DMS153 treated with DMSO at 0.1 percent for 48 hours (cell line): ENCODE results near the gene SLC6A18.
A peak's percentile ranks its signal among the peaks of the same experiment; 100 is the strongest.
"Not testable (repeated sequence)": the region's sequence is repeated elsewhere in the genome, so short reads cannot be mapped to it uniquely, and the experiment has no call there.

Source experiments
- DNase-seq: peaks from one replicate; lab custom pipeline; 2025; ENCODE audit not compliant: unreplicated experiment; lab: John Stamatoyannopoulos, UW

The SLC6A18 gene

DNA sequence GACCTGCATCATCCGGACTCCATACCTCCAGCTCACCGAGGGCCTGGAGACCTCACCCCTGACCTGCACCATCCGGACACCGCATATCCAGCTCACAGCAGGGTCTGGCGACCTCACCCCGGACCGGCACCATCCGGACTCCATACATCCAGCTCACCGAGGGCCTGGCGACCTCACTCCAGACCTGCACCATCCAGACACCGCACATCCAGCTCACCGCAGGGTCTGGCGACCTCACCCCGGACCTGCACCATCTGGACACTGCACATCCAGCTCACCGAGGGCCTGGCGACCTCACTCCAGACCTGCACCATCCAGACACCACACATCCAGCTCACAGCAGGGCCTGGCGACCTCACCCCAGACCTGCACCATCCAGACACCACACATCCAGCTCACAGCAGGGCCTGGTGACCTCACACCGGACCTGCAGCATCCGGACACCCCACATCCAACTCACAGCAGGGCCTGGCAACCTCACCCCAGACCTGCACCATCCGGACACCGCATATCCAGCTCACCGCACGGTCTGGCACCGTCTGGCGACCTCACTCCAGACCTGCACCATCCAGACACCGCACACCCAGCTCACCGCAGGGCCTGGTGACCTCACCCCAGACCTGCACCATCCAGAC, 59.3 kb downstream of the SLC6A18 start:
- DNase-seq = not testable (repeated sequence)

DNA sequence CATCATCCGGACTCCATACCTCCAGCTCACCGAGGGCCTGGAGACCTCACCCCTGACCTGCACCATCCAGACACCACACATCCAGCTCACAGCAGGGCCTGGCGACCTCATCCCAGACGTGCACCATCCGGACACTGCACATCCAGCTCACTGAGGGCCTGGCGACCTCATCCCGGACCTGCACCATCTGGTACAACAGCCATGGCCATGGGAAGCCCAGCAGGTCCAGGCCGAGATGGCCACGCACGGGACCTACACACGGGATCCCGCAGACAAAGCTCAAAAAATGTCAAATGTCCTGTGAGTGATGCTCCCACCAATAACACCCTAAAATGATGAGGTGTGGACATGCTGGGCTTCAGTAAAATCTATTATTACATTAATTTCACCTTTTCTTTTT, 60.0 kb downstream of the SLC6A18 start:
- DNase-seq = no peak

DNA sequence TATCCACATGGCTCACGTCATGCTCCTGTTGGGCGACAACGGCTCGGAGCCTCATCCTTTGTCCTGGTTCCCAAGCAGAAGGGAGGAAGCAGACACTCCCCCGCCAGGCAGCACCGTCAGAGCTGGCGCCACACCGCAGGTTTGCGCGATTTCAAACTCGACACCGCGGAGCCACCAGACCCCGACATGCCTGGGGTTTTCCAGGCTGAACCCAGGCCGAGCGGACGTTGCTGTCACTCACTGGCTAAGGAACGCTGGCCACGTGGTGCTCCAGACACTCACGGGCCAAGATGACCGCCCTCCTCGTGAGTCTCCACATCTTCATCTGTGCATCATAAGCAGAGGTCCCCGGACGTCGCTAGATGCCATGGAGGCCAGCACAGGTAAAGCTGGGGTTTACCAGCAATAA, 60.7 kb downstream of the SLC6A18 start:
- DNase-seq = no peak

DNA sequence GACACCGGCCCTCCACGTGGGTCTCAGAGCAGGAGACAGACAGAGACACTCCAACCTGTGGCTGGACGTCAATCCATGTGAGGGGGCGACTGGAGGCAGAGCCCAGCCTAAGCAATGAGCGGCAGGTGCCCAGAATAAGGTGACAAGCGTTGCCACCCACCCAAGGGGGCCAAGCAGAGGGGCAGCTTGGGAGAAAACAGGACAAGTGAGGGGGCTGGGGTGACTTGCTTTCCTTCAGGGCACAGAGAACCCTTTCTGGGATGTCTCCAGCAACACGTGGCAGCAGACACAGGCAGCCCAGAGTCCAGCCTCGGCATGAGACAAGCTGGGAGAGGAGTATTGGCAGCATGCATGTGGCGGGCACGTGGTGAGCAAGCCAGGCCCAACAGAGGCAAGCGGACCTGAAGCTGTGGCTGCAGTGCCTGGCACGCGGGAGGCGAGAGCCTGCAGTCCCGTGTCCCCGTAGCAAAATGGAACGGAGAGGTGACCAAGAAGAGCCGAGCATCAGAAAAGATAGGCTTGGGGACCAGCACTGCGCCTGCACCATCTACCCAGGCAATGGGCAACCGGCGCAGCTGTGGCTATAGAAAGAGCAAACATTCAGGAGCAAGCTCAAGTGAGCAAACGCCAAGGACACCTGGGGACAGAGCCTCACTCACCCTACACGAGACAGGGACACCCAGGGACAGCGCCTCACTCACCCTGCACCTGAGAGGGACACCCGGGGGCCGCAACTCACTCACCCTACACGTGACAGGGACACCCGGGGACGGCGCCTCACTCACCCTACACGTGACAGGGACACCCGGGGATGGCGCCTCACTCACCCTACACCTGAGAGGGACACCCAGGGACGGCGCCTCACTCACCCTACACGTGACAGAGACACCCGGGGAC, 63.5 kb downstream of the SLC6A18 start:
- DNase-seq = no peak

DNA sequence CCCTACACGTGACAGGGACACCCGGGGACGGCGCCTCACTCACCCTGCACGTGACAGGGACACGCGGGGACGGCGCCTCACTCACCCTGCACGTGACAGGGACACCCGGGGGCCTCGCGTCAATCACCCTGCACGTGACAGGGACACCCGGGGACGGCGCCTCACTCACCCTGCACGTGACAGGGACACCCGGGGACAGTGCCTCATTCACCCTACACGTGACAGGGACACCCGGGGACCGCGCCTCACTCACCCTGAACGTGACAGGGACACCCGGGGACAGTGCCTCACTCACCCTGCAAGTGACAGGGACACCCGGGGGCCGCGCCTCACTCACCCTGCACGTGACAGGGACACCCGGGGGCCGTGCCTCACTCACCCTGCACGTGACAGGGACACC, 64.4 kb downstream of the SLC6A18 start:
- not testable (repeated sequence) for DNase-seq

DNA sequence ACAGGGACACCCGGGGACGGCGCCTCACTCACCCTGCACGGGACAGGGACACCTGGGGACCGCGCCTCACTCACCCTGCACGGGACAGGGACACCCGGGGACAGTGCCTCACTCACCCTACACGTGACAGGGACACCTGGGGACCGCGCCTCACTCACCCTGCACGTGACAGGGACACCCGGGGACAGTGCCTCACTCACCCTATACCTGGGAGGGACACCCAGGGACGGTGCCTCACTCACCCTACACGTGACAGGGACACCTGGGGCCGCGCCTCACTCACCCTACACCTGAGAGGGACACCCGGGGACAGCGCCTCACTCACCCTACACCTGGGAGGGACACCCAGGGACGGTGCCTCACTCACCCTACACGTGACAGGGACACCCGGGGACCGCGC, 65.8 kb downstream of the SLC6A18 start:
- not testable (repeated sequence) for DNase-seq

DNA sequence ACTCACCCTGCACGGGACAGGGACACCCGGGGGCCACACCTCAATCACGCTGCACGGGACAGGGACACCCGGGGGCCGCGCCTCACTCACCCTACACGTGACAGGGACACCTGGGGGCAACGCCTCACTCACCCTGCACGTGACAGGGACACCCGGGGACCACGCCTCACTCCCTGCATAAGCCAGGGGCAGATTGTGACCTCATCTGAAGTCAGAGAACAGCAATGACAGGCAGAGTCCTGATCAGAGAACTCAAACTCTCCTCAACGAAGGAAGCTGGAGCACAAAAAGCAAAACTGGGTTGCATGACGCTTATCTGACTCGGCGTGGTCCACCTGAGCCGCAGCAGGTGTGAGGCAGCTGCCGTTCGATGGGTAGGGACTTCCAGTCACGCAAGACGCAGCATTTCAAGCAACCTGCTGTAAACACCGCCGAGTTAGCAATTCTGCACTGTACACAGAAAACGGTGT, 66.5 kb downstream of the SLC6A18 start:
- peak; percentile 24 for DNase-seq

DNA sequence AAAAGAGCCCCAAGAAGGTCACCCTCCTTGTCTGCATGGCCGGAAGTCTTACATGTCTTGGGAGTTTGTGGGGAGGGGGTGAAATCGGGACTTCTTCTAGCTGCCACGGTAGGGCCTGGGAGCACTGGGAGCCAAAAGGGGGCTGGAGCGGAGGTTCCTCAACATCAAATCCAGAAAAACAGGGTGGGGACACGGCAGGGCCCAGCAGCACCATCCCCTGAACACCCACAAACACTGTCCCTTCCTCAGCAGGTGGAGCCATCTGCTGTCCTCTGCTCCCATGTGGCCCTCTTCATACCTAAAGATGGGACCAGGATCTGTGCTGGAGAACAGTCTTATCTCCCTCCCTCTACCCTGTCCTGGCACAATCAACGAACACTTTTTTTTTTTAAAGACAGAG, 67.0 kb downstream of the SLC6A18 start:
- no peak for DNase-seq

DNA sequence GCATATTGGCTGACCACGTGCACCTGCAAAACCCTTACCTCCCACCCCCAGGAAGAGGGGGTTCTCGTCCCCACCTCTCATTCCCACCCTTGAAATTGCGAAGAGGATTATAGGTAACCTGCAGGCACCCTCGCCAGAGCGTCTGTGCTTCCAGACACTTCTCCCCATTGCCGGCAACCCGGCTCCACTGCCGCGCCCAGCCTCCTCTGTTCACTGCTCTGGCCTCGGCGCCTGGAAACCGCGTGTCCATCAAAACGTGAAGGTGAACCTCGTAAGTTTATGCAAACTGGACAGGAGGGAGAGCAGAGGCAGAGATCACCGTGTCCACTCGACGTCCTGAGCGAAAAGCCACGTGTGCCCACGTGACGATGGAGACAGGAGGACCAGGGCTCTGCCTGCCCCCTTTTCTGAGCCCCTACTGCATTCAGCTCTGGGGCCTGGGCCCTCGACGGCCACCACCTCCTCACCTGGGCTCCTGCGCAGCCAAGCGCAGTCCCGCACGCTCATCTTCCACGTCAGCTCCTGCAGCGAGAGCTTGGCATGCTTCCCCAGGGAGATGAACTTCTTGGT, 67.8 kb downstream of the SLC6A18 start:
- no peak for DNase-seq

DNA sequence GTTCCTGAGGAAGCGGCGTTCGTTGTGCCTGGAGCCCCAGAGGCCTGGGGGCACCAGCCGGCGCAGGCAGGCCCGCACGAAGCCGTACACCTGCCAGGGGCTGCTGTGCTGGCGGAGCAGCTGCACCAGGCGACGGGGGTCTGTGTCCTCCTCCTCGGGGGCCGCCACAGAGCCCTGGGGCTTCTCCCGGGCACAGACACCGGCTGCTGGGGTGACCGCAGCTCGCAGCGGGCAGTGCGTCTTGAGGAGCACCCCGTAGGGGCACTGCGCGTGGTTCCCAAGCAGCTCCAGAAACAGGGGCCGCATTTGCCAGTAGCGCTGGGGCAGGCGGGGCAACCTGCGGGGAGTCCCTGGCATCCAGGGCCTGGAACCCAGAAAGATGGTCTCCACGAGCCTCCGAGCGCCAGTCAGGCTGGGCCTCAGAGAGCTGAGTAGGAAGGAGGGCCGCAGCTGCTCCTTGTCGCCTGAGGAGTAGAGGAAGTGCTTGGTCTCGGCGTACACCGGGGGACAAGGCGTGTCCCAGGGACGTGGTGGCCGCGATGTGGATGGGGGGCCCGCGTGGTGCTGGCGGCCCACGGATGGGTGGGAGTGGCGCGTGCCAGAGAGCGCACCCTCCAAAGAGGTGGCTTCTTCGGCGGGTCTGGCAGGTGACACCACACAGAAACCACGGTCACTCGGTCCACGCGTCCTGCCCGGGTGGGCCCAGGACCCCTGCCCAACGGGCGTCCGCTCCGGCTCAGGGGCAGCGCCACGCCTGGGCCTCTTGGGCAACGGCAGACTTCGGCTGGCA, 68.4 kb downstream of the SLC6A18 start:
- DNase-seq = no peak

DNA sequence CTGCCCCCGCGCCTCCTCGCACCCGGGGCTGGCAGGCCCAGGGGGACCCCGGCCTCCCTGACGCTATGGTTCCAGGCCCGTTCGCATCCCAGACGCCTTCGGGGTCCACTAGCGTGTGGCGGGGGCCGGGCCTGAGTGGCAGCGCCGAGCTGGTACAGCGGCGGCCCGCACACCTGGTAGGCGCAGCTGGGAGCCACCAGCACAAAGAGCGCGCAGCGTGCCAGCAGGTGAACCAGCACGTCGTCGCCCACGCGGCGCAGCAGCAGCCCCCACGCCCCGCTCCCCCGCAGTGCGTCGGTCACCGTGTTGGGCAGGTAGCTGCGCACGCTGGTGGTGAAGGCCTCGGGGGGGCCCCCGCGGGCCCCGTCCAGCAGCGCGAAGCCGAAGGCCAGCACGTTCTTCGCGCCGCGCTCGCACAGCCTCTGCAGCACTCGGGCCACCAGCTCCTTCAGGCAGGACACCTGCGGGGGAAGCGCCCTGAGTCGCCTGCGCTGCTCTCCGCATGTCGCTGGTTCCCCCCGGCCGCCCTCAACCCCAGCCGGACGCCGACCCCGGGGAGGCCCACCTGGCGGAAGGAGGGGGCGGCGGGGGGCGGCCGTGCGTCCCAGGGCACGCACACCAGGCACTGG, 69.1 kb downstream of the SLC6A18 start:
- no peak for DNase-seq

DNA sequence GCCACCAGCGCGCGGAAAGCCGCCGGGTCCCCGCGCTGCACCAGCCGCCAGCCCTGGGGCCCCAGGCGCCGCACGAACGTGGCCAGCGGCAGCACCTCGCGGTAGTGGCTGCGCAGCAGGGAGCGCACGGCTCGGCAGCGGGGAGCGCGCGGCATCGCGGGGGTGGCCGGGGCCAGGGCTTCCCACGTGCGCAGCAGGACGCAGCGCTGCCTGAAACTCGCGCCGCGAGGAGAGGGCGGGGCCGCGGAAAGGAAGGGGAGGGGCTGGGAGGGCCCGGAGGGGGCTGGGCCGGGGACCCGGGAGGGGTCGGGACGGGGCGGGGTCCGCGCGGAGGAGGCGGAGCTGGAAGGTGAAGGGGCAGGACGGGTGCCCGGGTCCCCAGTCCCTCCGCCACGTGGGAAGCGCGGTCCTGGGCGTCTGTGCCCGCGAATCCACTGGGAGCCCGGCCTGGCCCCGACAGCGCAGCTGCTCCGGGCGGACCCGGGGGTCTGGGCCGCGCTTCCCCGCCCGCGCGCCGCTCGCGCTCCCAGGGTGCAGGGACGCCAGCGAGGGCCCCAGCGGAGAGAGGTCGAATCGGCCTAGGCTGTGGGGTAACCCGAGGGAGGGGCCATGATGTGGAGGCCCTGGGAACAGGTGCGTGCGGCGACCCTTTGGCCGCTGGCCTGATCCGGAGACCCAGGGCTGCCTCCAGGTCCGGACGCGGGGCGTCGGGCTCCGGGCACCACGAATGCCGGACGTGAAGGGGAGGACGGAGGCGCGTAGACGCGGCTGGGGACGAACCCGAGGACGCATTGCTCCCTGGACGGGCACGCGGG, 69.9 kb downstream of the SLC6A18 start, which contains the start of gene TERT:
TSS of gene TERT (minus strand) at position 234 of the 815 bp plus-strand sequence. CDS start at position 155, 79 bp downstream.
- DNase-seq = no peak

DNA sequence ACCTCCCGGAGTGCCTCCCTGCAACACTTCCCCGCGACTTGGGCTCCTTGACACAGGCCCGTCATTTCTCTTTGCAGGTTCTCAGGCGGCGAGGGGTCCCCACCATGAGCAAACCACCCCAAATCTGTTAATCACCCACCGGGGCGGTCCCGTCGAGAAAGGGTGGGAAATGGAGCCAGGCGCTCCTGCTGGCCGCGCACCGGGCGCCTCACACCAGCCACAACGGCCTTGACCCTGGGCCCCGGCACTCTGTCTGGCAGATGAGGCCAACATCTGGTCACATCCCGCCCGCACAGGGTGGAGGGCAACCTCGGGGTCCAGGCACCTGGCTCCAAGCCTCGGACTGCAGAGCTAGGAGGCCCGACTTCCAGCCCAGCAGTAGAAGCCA, 70.5 kb downstream of the SLC6A18 start:
- no peak for DNase-seq
